Subcutaneous abdominal adipose tissue (tissue), 5 donors: ENCODE results near the gene LRRC7.

Experiments
- H3K27ac ChIP-seq: one replicate; pipeline ENCODE4 v1.7.0; 2013; ENCODE audit warnings: low read depth, mild to moderate bottlenecking, inconsistent platforms, low read length, moderate library complexity
- H3K27me3 ChIP-seq, 5 donors: one replicate each; pipeline ENCODE4 v1.7.0; 2013; ENCODE audit warnings: low read length in 5 of 5, inconsistent platforms in 1 of 5; ENCODE audit not compliant: control insufficient read depth in 5 of 5, insufficient read depth in 4 of 5
- H3K36me3 ChIP-seq, 5 donors: one replicate each; pipeline ENCODE4 v1.7.0; 2013; ENCODE audit warnings: low read length in 5 of 5; ENCODE audit not compliant: control insufficient read depth in 5 of 5, insufficient read depth in 5 of 5
- H3K4me1 ChIP-seq, 5 donors: one replicate each; pipeline ENCODE4 v1.7.0; 2013; ENCODE audit warnings: low read length in 5 of 5, mild to moderate bottlenecking in 3 of 5, moderate library complexity in 1 of 5; ENCODE audit not compliant: control insufficient read depth in 5 of 5, insufficient read depth in 5 of 5
- H3K4me3 ChIP-seq, 5 donors: one replicate each; pipeline ENCODE4 v1.7.0; 2013; ENCODE audit warnings: low read length in 5 of 5, low read depth in 1 of 5
- H3K9ac ChIP-seq, 5 donors: one replicate each; pipeline ENCODE4 v1.7.0; 2013; ENCODE audit warnings: low read length in 5 of 5, mild to moderate bottlenecking in 4 of 5, moderate library complexity in 3 of 5
- H3K9me3 ChIP-seq, 5 donors: one replicate each; pipeline ENCODE4 v1.7.0; 2013; ENCODE audit warnings: low read length in 5 of 5; ENCODE audit not compliant: control insufficient read depth in 5 of 5
- donor health status: healthy.
- donor health status: healthy.
- donor health status: healthy.
- donor health status: healthy.
- donor health status: healthy.

LRRC7 gene

GRCh38 chr1:70051926-70052325 is 484.2 kb downstream of the LRRC7 start:
- H3K9me3 ChIP-seq: no peaks in the 10 kb centered on the region
- H3K27me3 ChIP-seq: no peaks in the 10 kb centered on the region
- H3K36me3 ChIP-seq: no peaks in the 10 kb centered on the region
- no peak overlapping the region for H3K4me3 ChIP-seq
- no peaks in the 10 kb centered on the region for H3K4me1 ChIP-seq
- no peak overlapping the region for H3K27ac ChIP-seq
- no peak overlapping the region for H3K9ac ChIP-seq

- H3K9me3 ChIP-seq: no peaks in the 10 kb centered on the region
- no peak overlapping the region for H3K4me3 ChIP-seq
- no peak overlapping the region for H3K27ac ChIP-seq
- H3K9ac ChIP-seq: no peak overlapping the region
- H3K27me3 ChIP-seq: no peaks in the 10 kb centered on the region
- H3K36me3 ChIP-seq: no peaks in the 10 kb centered on the region
- H3K4me1 ChIP-seq: no peaks in the 10 kb centered on the region
Measured at GRCh38 chr1:70057500-70057899, 489.8 kb downstream of the LRRC7 start.

GRCh38 chr1:70061231-70061630 is 493.5 kb downstream of the LRRC7 start:
- H3K4me3 ChIP-seq: no peak overlapping the region
- no peaks in the 10 kb centered on the region for H3K4me1 ChIP-seq
- no peaks in the 10 kb centered on the region for H3K36me3 ChIP-seq
- no peak overlapping the region for H3K27ac ChIP-seq
- H3K9me3 ChIP-seq: no peaks in the 10 kb centered on the region
- H3K9ac ChIP-seq: no peak overlapping the region
- no peaks in the 10 kb centered on the region for H3K27me3 ChIP-seq

GRCh38 chr1:70063861-70064260 is 496.1 kb downstream of the LRRC7 start:
- Histone ChIP-seq H3K4me1 (no peaks in the 10 kb centered on the region), H3K27ac (no peak overlapping the region), H3K36me3 (no peaks in the 10 kb centered on the region), H3K4me3 (no peak overlapping the region), H3K9me3 (no peaks in the 10 kb centered on the region), H3K9ac (no peak overlapping the region), H3K27me3 (no peaks in the 10 kb centered on the region)

- Histone ChIP-seq H3K36me3 (no peaks in the 10 kb centered on the region), H3K4me3 (no peak overlapping the region), H3K9me3 (no peaks in the 10 kb centered on the region), H3K27ac (no peak overlapping the region), H3K27me3 (no peaks in the 10 kb centered on the region), H3K4me1 (peaks cover 0 to under 1% (median 0%) of the 10 kb centered on the region in 5 donors), H3K9ac (no peak overlapping the region)
Measured at GRCh38 chr1:70066711-70067110, 499.0 kb downstream of the LRRC7 start.

GRCh38 chr1:70071601-70072000 is 503.9 kb downstream of the LRRC7 start:
- peaks cover 0 to 3% (median 0%) of the 10 kb centered on the region in 5 donors for H3K4me1 ChIP-seq
- H3K27me3 ChIP-seq: no peaks in the 10 kb centered on the region
- H3K27ac ChIP-seq: no peak overlapping the region
- no peaks in the 10 kb centered on the region for H3K9me3 ChIP-seq
- no peaks in the 10 kb centered on the region for H3K36me3 ChIP-seq
- H3K9ac ChIP-seq: no peak overlapping the region
- H3K4me3 ChIP-seq: no peak overlapping the region

GRCh38 chr1:70072231-70072751 is 504.6 kb downstream of the LRRC7 start:
- no peak overlapping the region for H3K9ac ChIP-seq
- no peaks in the 10 kb centered on the region for H3K27me3 ChIP-seq
- H3K36me3 ChIP-seq: no peaks in the 10 kb centered on the region
- H3K9me3 ChIP-seq: no peaks in the 10 kb centered on the region
- H3K4me3 ChIP-seq: no peak overlapping the region
- no peak overlapping the region for H3K27ac ChIP-seq
- H3K4me1 ChIP-seq: peaks cover 0 to 3% (median 0%) of the 10 kb centered on the region in 5 donors

- H3K27ac ChIP-seq: no peak overlapping the region
- H3K36me3 ChIP-seq: no peaks in the 10 kb centered on the region
- H3K4me3 ChIP-seq: no peak overlapping the region
- no peaks in the 10 kb centered on the region for H3K9me3 ChIP-seq
- peaks cover 0 to 3% (median 0%) of the 10 kb centered on the region in 5 donors for H3K4me1 ChIP-seq
- no peaks in the 10 kb centered on the region for H3K27me3 ChIP-seq
- H3K9ac ChIP-seq: no peak overlapping the region
Measured at GRCh38 chr1:70075761-70076160, 508.0 kb downstream of the LRRC7 start.

- H3K4me1 ChIP-seq: no peaks in the 10 kb centered on the region
- no peak overlapping the region for H3K27ac ChIP-seq
- H3K27me3 ChIP-seq: no peaks in the 10 kb centered on the region
- no peak overlapping the region for H3K4me3 ChIP-seq
- H3K36me3 ChIP-seq: no peaks in the 10 kb centered on the region
- no peak overlapping the region for H3K9ac ChIP-seq
- no peaks in the 10 kb centered on the region for H3K9me3 ChIP-seq
Measured at GRCh38 chr1:70077066-70077465, 509.3 kb downstream of the LRRC7 start.

- Histone ChIP-seq H3K9me3 (peaks cover 0 to 4% (median 1%) of the 10 kb centered on the region in 5 donors), H3K36me3 (no peaks in the 10 kb centered on the region), H3K4me3 (no peak overlapping the region), H3K4me1 (no peaks in the 10 kb centered on the region), H3K27me3 (no peaks in the 10 kb centered on the region), H3K9ac (no peak overlapping the region), H3K27ac (no peak overlapping the region)
Measured at GRCh38 chr1:70079546-70079945, 511.8 kb downstream of the LRRC7 start.

GRCh38 chr1:70083519-70083918 is 515.8 kb downstream of the LRRC7 start:
- no peak overlapping the region for H3K9ac ChIP-seq
- peaks cover 0 to 5% (median 2%) of the 10 kb centered on the region in 5 donors for H3K9me3 ChIP-seq
- no peaks in the 10 kb centered on the region for H3K27me3 ChIP-seq
- no peaks in the 10 kb centered on the region for H3K4me1 ChIP-seq
- H3K36me3 ChIP-seq: no peaks in the 10 kb centered on the region
- no peak overlapping the region for H3K4me3 ChIP-seq
- no peak overlapping the region for H3K27ac ChIP-seq
